ENCODE measurements around the gene ASAP2.

Gene ASAP2

GRCh38 chr2:9445089-9445488, 238.5 kb downstream of the ASAP2 start:
- no peak for DNase-seq

DNA sequence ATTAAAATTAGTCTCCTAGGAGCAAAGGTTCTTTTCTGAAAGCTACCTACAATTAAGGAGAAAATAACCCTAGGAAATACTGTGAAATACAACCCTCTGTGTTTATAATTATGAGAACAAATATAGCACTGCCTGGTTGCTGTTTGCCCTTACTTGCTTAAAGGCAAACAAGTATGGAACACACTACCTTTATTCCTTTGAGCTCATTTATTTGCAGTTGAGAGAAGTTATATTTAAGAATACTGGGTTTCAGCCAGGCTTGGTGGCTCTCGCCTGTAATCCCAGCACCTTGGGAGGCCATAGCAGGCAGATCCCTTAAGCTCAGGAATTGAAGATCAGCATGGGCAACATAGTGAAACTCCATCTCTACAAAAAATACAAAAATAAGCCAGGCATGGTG, 244.6 kb downstream of the ASAP2 start:
- no peak for DNase-seq
